Hepatocyte (in vitro differentiated cells): ENCODE results near the gene TTC27.

Source experiments
- CTCF ChIP-seq: fragments of 200-600 bp; sonication (generic); IDR thresholded peaks from 2 replicates; pipeline ENCODE4 v1.5.1; 2016; ENCODE audit warnings: antibody characterized with exemption, mild to moderate bottlenecking; ENCODE audit not compliant: poor library complexity
- EZH2 ChIP-seq: fragments of 200-600 bp; sonication (generic); IDR thresholded peaks from 2 replicates; pipeline ENCODE4 v1.6.1; 2016; ENCODE audit warnings: antibody characterized with exemption, mild to moderate bottlenecking, borderline replicate concordance
- EZH2phosphoT487 ChIP-seq: fragments of 200-600 bp; sonication (generic); IDR thresholded peaks from one replicate; pipeline ENCODE4 v1.6.1; 2018; ENCODE audit warnings: antibody characterized with exemption, mild to moderate bottlenecking, low read depth, moderate library complexity; ENCODE audit not compliant: unreplicated experiment, severe bottlenecking

- no peak for TF ChIP-seq CTCF
- no peak for TF ChIP-seq EZH2
- TF ChIP-seq EZH2phosphoT487: no peak
Measured at GRCh38 chr2:32838418-32838817, 210.6 kb downstream of the TTC27 start.
